ENCODE data around the gene ENOX1. TPM values are rescaled to one million over a fixed set of nuclear protein-coding genes. Genes with fewer than 3 reads are reported as not detected.

The ENOX1 gene
- total and polyA plus RNA-seq, 2 of the 13 experiments (the other 11 are each of a cell fraction or from before 2014, with no cell fraction given), result not detected

DNA sequence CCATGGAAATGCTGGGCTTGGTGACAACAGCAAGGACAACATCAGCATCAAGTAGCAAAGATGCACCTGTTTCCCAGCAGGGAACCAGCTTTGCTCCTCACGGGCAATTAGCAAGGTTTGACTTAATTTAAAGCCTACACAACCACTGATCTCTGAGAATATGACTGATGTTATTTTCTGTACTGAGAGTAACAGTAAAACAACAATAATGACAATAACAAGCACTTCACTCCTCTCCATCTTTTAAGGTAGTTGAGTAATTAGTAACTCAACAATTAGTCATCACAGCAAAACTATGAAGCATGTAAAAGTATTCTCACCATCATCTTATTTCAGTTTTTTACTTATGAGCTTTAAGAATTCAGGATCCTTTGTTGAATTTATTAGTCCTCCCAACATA lies 37.3 kb downstream of the ENOX1 start:
- no peak overlapping the region for H3K27ac ChIP-seq (ENCODE audit: extremely low read length, insufficient read depth, low read length)
- no peak overlapping the region for H3K4me3 ChIP-seq (replicated peaks in 1 of 3; ENCODE audit: insufficient read depth in 1 of 3, low read depth in 2 of 3, low read length in 3 of 3)
- no peak overlapping the region for H2AFZ ChIP-seq (ENCODE audit: low read length)
- DNase-seq (ENCODE audit: low spot score) (no peak), ATAC-seq (no peak), FAIRE-seq (no peak)
- in situ Hi-C loops (cut with HindIII; ENCODE audit: extremely low pct_ligation_motif_present, low pct_unique_long_range_greater_than_20kb) (no loop called here), intact Hi-C loops (cut with micrococcal nuclease; ENCODE audit: unreplicated experiment) (no loop called here)
- H4K20me1 ChIP-seq (ENCODE audit: insufficient read depth, low read length), result 0 out of 2 replicates have a peak, but pooled peaks cover 3% of the 10 kb centered on the region
- no peaks in the 10 kb centered on the region for H3K4me1 ChIP-seq (ENCODE audit: insufficient read depth, low read length)
- POLR2A ChIA-PET, result no interaction called here
- no peaks in the 10 kb centered on the region for H3K36me3 ChIP-seq (replicated peaks in 1 of 2; ENCODE audit: control insufficient read depth in 1 of 2, insufficient read depth in 2 of 2, low read length in 2 of 2)
- no peaks in the 10 kb centered on the region for H3K79me2 ChIP-seq (ENCODE audit: insufficient read depth, low read length)
- CTCF ChIA-PET (ENCODE audit: low intra/inter-chr PET ratio, low total read pairs), result no interaction called here
- H3K9me3 ChIP-seq (ENCODE audit: low read length), result no peaks in the 10 kb centered on the region
- no peaks in the 10 kb centered on the region for H3K27me3 ChIP-seq (ENCODE audit: control insufficient read depth in 1 of 2, insufficient read depth in 2 of 2, low read length in 2 of 2)
- H3K4me2 ChIP-seq (ENCODE audit: low read depth, low read length), result no peak overlapping the region
- H3K9ac ChIP-seq (ENCODE audit: insufficient read depth, low read depth, low read length), result no peak overlapping the region
- no peak for TF ChIP-seq KMT2A (CRISPR knock-in tag; IDR thresholded peaks at IDR 0.05)
- TF ChIP-seq, protein P1, sequence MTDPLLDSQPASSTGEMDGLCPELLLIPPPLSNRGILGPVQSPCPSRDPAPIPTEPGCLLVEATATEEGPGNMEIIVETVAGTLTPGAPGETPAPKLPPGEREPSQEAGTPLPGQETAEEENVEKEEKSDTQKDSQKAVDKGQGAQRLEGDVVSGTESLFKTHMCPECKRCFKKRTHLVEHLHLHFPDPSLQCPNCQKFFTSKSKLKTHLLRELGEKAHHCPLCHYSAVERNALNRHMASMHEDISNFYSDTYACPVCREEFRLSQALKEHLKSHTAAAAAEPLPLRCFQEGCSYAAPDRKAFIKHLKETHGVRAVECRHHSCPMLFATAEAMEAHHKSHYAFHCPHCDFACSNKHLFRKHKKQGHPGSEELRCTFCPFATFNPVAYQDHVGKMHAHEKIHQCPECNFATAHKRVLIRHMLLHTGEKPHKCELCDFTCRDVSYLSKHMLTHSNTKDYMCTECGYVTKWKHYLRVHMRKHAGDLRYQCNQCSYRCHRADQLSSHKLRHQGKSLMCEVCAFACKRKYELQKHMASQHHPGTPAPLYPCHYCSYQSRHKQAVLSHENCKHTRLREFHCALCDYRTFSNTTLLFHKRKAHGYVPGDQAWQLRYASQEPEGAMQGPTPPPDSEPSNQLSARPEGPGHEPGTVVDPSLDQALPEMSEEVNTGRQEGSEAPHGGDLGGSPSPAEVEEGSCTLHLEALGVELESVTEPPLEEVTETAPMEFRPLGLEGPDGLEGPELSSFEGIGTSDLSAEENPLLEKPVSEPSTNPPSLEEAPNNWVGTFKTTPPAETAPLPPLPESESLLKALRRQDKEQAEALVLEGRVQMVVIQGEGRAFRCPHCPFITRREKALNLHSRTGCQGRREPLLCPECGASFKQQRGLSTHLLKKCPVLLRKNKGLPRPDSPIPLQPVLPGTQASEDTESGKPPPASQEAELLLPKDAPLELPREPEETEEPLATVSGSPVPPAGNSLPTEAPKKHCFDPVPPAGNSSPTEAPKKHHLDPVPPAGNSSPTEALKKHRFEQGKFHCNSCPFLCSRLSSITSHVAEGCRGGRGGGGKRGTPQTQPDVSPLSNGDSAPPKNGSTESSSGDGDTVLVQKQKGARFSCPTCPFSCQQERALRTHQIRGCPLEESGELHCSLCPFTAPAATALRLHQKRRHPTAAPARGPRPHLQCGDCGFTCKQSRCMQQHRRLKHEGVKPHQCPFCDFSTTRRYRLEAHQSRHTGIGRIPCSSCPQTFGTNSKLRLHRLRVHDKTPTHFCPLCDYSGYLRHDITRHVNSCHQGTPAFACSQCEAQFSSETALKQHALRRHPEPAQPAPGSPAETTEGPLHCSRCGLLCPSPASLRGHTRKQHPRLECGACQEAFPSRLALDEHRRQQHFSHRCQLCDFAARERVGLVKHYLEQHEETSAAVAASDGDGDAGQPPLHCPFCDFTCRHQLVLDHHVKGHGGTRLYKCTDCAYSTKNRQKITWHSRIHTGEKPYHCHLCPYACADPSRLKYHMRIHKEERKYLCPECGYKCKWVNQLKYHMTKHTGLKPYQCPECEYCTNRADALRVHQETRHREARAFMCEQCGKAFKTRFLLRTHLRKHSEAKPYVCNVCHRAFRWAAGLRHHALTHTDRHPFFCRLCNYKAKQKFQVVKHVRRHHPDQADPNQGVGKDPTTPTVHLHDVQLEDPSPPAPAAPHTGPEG (CRISPR knock-in tag; IDR thresholded peaks at IDR 0.05), result no peak
- TF ChIP-seq GABPA (IDR thresholded peaks at IDR 0.05; ENCODE audit: low read depth, low read length), result no peak
- no peak for TF ChIP-seq GABPA (CRISPR knock-in tag; IDR thresholded peaks at IDR 0.05; ENCODE audit: low read depth)
- no peak for TF ChIP-seq ZMAT3 (CRISPR knock-in tag; conservative IDR thresholded peaks at IDR 0.05)
- TF ChIP-seq ZNF563 (CRISPR knock-in tag; IDR thresholded peaks at IDR 0.05), result no peak
- no peak for TF ChIP-seq ARID2 (CRISPR knock-in tag; IDR thresholded peaks at IDR 0.05; ENCODE audit: borderline replicate concordance)
- no peak for TF ChIP-seq PHF20 (CRISPR knock-in tag; IDR thresholded peaks at IDR 0.05)
- TF ChIP-seq KLF13 (CRISPR knock-in tag; IDR thresholded peaks at IDR 0.05), result no peak
- no peak for TF ChIP-seq TCF12 (IDR thresholded peaks at IDR 0.05)
- no peak for TF ChIP-seq TCF12 (CRISPR knock-in tag; IDR thresholded peaks at IDR 0.05)
- no peak for TF ChIP-seq ZNF543 (CRISPR knock-in tag; IDR thresholded peaks at IDR 0.05)
- no peak for TF ChIP-seq NCOA1 (CRISPR knock-in tag; IDR thresholded peaks at IDR 0.05)
- TF ChIP-seq, protein P2, sequence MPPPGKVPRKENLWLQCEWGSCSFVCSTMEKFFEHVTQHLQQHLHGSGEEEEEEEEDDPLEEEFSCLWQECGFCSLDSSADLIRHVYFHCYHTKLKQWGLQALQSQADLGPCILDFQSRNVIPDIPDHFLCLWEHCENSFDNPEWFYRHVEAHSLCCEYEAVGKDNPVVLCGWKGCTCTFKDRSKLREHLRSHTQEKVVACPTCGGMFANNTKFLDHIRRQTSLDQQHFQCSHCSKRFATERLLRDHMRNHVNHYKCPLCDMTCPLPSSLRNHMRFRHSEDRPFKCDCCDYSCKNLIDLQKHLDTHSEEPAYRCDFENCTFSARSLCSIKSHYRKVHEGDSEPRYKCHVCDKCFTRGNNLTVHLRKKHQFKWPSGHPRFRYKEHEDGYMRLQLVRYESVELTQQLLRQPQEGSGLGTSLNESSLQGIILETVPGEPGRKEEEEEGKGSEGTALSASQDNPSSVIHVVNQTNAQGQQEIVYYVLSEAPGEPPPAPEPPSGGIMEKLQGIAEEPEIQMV (CRISPR knock-in tag; IDR thresholded peaks at IDR 0.05; ENCODE audit: low read depth), result no peak
- TF ChIP-seq SAP130 (CRISPR knock-in tag; IDR thresholded peaks at IDR 0.05; ENCODE audit: low read depth), result no peak
- TF ChIP-seq ZNF547 (CRISPR knock-in tag; IDR thresholded peaks at IDR 0.05), result no peak
- TF ChIP-seq ZNF598 (CRISPR knock-in tag; IDR thresholded peaks at IDR 0.05; ENCODE audit: borderline replicate concordance), result no peak
- no peak for TF ChIP-seq ZNF101 (CRISPR knock-in tag; IDR thresholded peaks at IDR 0.05; ENCODE audit: borderline replicate concordance, low read depth)
- TF ChIP-seq ZNF589 (CRISPR knock-in tag; conservative IDR thresholded peaks at IDR 0.05), result no peak
- TF ChIP-seq KDM5B (CRISPR knock-in tag; IDR thresholded peaks at IDR 0.05; ENCODE audit: borderline replicate concordance), result no peak
- 0% methylated on average over 1 of the region's 1 CpG for WGBS (ENCODE audit: low lambda C conversion rate)
- BruUV-seq (replicated peaks), result no TSS peak

Data from HepG2 (cell line).